ENCODE data around the gene PTTG1. TPM values are rescaled to one million over a fixed set of nuclear protein-coding genes. Genes with fewer than 3 reads are reported as not detected.

The PTTG1 gene
- total and polyA plus RNA-seq, 2 experiments from 2014 or later = 69.8 to 246 TPM

DNA sequence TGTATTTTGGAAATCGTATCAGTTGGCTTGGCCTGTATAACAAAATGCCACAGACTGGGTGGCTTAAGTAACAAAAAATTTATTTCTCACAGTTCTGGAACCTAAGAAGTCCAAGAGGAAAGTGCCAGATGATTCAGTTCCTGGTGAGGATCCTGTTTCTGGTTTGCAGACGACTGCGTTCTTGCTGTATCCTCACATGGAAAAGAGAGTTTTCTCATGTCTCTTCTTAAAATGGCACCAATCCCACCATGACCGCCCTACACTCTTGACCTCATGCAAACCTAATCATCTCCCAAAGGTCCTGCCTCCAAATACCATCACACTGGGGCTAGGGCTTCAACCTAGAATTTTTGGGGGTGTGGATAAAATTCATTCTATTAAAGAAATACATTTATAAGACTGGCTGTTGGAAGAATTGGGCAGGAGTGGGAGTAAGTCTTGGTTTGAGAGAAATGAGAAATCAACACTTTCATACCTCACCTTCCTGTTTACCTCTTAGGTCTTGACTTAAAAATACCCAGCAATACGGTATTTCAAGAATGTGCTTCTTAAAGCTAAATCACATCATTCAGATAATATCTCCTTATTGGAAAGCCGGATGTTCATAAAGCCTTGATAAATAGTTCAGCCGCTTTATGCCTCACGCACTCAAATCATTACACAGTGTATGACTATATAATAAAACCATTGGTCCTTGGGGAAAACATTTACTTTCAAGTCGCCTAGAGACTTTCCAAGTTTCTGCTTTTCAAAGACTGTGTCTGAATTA is 28.7 kb downstream of the PTTG1 start:
- Histone ChIP-seq H3K9me3 (ENCODE audit: low read depth) (no peaks in the 10 kb centered on the region), H3K4me3 (no peak overlapping the region), H3K27me3 (no peaks in the 10 kb centered on the region), H3K4me1 (ENCODE audit: low read depth) (no peaks in the 10 kb centered on the region), H3K27ac (no peak overlapping the region), H3K36me3 (no peaks in the 10 kb centered on the region)
- peak in 1 of 2 donors; percentile 17 for DNase-seq (ENCODE audit: low read depth in 1 of 2, low spot score in 1 of 2)
- TF ChIP-seq, protein P1, sequence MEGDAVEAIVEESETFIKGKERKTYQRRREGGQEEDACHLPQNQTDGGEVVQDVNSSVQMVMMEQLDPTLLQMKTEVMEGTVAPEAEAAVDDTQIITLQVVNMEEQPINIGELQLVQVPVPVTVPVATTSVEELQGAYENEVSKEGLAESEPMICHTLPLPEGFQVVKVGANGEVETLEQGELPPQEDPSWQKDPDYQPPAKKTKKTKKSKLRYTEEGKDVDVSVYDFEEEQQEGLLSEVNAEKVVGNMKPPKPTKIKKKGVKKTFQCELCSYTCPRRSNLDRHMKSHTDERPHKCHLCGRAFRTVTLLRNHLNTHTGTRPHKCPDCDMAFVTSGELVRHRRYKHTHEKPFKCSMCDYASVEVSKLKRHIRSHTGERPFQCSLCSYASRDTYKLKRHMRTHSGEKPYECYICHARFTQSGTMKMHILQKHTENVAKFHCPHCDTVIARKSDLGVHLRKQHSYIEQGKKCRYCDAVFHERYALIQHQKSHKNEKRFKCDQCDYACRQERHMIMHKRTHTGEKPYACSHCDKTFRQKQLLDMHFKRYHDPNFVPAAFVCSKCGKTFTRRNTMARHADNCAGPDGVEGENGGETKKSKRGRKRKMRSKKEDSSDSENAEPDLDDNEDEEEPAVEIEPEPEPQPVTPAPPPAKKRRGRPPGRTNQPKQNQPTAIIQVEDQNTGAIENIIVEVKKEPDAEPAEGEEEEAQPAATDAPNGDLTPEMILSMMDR (IDR thresholded peaks at IDR 0.05; ENCODE audit: low read depth, low read length) = no peak

DNA sequence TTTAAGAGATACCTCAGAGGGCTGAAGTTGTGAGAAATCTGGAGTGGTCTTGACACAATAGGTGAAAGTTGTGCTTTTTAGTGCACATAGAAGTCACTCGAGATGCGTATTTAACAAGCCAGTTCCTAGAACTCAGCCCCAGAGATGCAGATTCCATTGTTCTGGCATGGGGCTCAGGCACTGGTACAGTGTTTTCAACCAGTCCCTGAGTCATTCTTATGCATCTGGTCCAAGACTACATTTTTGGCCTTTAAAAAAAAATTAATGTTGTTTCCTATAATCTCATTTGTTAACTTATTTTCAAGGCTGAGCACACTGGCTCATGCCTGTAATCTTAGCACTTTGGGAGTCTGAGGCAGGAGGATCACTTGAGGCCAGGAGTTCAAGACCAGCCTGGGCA is 29.6 kb downstream of the PTTG1 start:
- Histone ChIP-seq H3K9me3 (ENCODE audit: low read depth) (no peaks in the 10 kb centered on the region), H3K4me1 (ENCODE audit: low read depth) (no peaks in the 10 kb centered on the region), H3K27me3 (no peaks in the 10 kb centered on the region), H3K27ac (no peak overlapping the region), H3K36me3 (no peaks in the 10 kb centered on the region), H3K4me3 (no peak overlapping the region)
- DNase-seq (ENCODE audit: low read depth in 1 of 2, low spot score in 1 of 2) = no peak
- TF ChIP-seq, protein P1 (IDR thresholded peaks at IDR 0.05; ENCODE audit: low read depth, low read length) = no peak

DNA sequence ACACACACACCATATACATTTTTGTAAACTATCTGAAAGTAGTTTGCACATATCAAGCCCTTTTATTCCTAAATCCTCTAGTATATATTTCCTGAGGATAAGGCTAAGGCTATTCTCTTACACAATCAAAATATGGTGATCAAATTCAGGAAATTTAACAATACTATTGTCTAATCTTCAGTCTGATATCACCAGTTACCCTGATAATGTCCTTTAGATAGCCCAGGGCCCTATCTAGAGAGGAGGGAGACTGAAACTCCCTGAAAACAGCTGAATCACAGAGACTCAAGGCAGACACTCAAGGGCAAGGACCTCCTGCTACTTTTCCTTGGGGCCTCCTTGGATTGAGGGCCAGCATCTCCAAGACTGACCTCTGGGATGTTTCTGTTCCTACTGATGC is 30.4 kb downstream of the PTTG1 start:
- Histone ChIP-seq H3K36me3 (no peaks in the 10 kb centered on the region), H3K9me3 (ENCODE audit: low read depth) (no peaks in the 10 kb centered on the region), H3K27me3 (no peaks in the 10 kb centered on the region), H3K4me1 (ENCODE audit: low read depth) (no peaks in the 10 kb centered on the region), H3K27ac (no peak overlapping the region), H3K4me3 (no peak overlapping the region)
- TF ChIP-seq, protein P1 (IDR thresholded peaks at IDR 0.05; ENCODE audit: low read depth, low read length) = no peak
- DNase-seq (ENCODE audit: low read depth in 1 of 2, low spot score in 1 of 2) = no peak

DNA sequence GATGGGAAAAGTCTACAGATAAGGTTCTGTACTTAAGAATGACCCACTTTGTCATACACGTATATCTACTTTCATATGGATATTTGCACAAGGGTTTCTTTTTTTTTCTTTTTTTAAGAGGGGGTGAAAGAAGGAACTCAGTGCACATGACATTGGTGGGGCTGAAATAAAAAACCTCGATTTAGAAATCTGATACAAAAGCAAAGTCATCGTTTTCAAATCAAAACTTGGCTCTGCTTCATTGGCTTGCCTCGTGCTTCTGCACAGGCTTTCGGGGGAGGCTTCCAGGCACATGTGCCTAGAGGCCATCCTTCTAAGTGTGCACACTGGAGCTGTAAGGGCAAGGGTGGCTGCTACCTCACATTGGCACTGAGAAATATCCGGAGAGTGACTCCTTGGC is 31.1 kb downstream of the PTTG1 start:
- no peaks in the 10 kb centered on the region for H3K4me1 ChIP-seq (ENCODE audit: low read depth)
- DNase-seq (ENCODE audit: low read depth in 1 of 2, low spot score in 1 of 2) = no peak
- H3K4me3 ChIP-seq = no peak overlapping the region
- no peak overlapping the region for H3K27ac ChIP-seq
- H3K9me3 ChIP-seq (ENCODE audit: low read depth) = no peaks in the 10 kb centered on the region
- H3K27me3 ChIP-seq = no peaks in the 10 kb centered on the region
- TF ChIP-seq, protein P1 (IDR thresholded peaks at IDR 0.05; ENCODE audit: low read depth, low read length) = no peak
- no peaks in the 10 kb centered on the region for H3K36me3 ChIP-seq

DNA sequence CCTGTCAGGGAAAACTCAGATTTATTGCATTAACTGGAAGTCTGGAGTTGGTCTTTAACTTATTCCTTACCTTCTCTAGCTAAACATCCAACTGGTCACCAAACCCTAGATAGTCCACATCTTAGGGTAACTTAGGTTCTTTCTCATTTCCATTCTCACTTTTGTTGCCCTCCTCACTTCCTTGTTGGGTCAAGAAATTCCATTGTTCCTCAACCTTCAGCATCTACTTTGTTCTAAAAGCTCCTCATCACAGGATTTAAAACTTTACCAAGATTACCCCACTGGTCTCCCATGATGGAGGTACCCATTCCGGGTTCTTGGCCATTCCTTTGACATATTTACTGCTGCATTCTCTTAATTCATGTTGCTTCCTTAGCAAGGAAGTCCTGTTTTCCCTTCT is 32.1 kb downstream of the PTTG1 start:
- no peak overlapping the region for H3K4me3 ChIP-seq
- no peaks in the 10 kb centered on the region for H3K9me3 ChIP-seq (ENCODE audit: low read depth)
- H3K36me3 ChIP-seq = no peaks in the 10 kb centered on the region
- H3K4me1 ChIP-seq (ENCODE audit: low read depth) = no peaks in the 10 kb centered on the region
- no peak for DNase-seq (ENCODE audit: low read depth in 1 of 2, low spot score in 1 of 2)
- no peaks in the 10 kb centered on the region for H3K27me3 ChIP-seq
- no peak overlapping the region for H3K27ac ChIP-seq
- TF ChIP-seq, protein P1 (IDR thresholded peaks at IDR 0.05; ENCODE audit: low read depth, low read length) = no peak
